ENCODE data around the gene SLC31A2.
"Not testable (repeated sequence)": the region's sequence is repeated elsewhere in the genome, so short reads cannot be mapped to it uniquely, and the experiment has no call there.

Gene SLC31A2

DNA sequence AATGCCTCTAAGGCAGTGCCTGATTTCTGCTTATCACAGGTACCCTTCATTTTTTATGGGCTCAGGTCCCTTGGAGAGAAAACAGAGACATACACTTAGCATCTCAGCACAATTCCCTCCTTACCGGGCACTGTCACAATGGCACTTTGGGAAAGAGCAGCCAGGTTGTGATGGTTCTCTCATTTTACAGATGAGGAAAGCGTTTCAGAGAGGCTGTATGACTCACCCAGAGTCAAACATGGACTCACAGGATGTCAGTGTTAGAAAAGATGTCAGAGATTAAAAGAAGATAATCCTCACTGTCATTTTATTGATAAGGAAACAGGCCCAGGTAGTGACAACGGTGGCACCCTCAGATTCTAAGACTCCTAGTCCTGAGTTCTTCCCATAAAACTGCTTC, 12.0 kb upstream of the SLC31A2 start:
- Histone ChIP-seq H3K9ac (ENCODE audit: low read length) (no peak overlapping the region), H3K4me1 (ENCODE audit: control insufficient read depth, low read depth, low read length) (no peaks in the 10 kb centered on the region), H3K4me3 (ENCODE audit: low read length) (no peak overlapping the region), H3K9me3 (ENCODE audit: control insufficient read depth, low read depth, low read length) (peaks cover 4% of the 10 kb centered on the region), H3K27ac (ENCODE audit: low read length) (no peak overlapping the region), H3K27me3 (ENCODE audit: control insufficient read depth, insufficient read depth, low read length) (no peaks in the 10 kb centered on the region), H3K36me3 (ENCODE audit: control insufficient read depth, low read depth, low read length) (no peaks in the 10 kb centered on the region)

DNA sequence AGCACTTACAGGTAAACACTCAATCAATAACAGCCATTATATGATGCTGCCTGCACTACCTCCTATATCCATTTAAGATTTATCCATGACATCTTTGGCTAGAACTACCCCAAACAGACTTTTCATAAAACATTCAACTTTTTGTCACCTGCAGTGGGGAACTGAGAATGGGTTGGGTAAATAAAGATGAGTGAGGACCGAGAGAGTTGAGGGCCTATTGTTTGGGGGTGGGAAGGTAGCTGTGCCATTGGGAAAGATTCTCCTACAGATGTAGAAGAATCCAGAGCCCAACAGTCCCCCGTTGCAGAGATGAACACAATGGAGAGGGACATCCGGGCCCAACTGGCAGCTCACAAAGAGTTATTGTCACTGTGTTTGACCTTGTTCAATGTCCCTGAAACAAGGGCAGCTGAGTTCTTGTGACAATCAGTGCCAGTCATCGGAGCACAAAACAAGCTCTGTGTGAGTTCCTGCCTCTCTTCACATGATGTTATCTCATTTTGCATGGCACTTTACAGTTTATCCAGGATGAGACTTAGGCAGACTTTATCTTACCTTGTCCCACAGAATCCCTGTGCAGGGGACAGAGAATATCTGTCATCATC, 11.5 kb upstream of the SLC31A2 start:
- H3K4me1 ChIP-seq (ENCODE audit: control insufficient read depth, low read depth, low read length), result no peaks in the 10 kb centered on the region
- peaks cover 4% of the 10 kb centered on the region for H3K9me3 ChIP-seq (ENCODE audit: control insufficient read depth, low read depth, low read length)
- no peaks in the 10 kb centered on the region for H3K27me3 ChIP-seq (ENCODE audit: control insufficient read depth, insufficient read depth, low read length)
- no peak overlapping the region for H3K9ac ChIP-seq (ENCODE audit: low read length)
- no peak overlapping the region for H3K4me3 ChIP-seq (ENCODE audit: low read length)
- H3K27ac ChIP-seq (ENCODE audit: low read length), result no peak overlapping the region
- H3K36me3 ChIP-seq (ENCODE audit: control insufficient read depth, low read depth, low read length), result no peaks in the 10 kb centered on the region

DNA sequence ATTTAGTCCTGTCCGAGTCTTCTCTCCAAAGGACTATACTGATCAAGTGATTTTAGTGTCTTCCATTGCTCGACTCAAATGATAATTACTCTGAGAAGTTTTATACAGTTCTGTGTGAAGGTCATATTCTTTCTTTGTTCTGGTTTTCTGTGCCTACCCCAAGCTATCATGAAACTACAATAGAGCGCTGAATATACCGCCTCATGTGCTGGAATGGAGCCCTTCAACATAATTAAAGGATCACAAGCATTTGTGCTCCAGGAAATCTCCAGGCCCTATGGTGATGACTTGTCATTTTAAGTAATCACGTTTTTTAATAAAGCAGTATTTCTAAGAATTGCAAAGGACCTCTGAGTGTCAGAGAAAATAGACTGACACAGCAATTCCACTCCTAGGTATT, 10.9 kb upstream of the SLC31A2 start:
- Histone ChIP-seq H3K36me3 (ENCODE audit: control insufficient read depth, low read depth, low read length) (no peaks in the 10 kb centered on the region), H3K4me3 (ENCODE audit: low read length) (no peak overlapping the region), H3K9ac (ENCODE audit: low read length) (no peak overlapping the region), H3K9me3 (ENCODE audit: control insufficient read depth, low read depth, low read length) (peaks cover 4% of the 10 kb centered on the region), H3K27me3 (ENCODE audit: control insufficient read depth, insufficient read depth, low read length) (no peaks in the 10 kb centered on the region), H3K27ac (ENCODE audit: low read length) (no peak overlapping the region), H3K4me1 (ENCODE audit: control insufficient read depth, low read depth, low read length) (no peaks in the 10 kb centered on the region)

DNA sequence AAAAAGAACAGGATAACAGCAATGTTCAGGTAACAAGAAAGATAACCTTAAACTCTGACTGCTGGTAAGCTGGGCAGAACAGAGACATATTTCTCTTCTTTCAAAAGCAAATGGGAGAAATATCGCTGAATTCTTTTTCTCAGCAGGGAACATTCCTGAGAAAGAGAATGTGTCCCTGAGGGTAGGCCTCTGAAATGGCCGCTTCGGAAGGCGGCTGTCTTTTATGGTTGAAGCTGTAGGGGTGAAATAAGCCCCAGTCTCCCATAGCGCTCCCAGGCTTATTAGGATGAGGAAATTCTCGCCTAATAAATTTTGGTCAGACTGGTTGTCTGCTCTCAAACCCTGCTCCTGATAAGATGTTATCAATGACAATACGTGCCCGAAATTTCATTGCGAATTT, 9.9 kb upstream of the SLC31A2 start:
- not testable (repeated sequence) for H3K9me3 ChIP-seq (ENCODE audit: control insufficient read depth, low read depth, low read length); H3K27me3 ChIP-seq (ENCODE audit: control insufficient read depth, insufficient read depth, low read length); H3K4me1 ChIP-seq (ENCODE audit: control insufficient read depth, low read depth, low read length); H3K27ac ChIP-seq (ENCODE audit: low read length); H3K4me3 ChIP-seq (ENCODE audit: low read length); H3K36me3 ChIP-seq (ENCODE audit: control insufficient read depth, low read depth, low read length); H3K9ac ChIP-seq (ENCODE audit: low read length)

DNA sequence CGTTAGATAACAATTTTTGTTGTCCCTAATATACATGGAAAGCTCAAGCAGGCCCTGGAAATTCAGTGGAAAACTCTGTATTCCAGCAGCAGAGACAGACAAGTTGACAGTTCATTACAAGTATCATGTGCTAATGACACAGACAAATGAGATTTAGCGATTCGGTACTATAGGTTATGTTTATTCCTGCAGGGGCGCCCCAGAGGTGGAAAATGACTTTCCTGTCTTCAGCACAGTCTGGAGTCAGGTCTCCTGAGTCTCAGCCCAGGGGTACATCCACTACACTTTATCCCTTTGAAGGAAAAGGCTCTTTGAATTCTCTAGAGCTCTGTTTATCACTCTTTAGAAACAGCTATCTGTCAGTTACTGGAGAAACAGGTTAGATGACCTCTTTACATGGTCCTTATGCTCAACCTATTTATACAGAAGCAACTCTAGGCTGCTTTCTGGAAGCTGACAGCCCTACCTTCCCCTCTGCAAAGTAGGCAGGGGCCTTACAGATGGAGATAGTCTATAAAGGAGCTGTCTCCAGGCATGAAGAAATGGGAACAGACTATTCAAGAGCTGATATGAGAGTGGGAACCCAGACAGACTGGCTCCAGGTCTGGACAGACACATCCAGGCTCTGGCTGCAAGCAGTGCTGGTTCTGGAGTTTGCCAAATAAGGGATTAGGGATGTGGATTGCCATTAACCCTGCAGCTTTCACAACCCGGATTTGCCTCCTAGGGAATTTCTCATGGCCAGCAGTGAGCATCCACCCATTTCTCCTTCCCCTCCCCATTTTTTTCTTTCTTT, 7.2 kb upstream of the SLC31A2 start:
- no peak overlapping the region for H3K9ac ChIP-seq (ENCODE audit: low read length)

DNA sequence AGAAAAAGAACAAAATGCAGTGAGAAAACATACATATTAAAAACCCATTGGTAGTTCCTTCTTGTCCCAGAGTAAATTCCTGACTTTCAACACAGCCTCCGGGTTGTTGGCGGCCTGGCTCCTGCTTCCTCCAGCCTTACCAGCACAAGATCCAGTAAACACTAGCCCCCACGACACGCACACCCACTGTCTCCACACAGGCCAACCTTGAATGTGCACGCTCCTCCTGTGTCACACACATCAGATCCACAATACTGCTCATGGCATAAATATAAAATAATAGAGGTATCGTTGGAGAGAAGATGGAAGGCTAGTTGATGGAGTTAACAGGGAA, 2.5 kb upstream of the SLC31A2 start:
- no peak overlapping the region for H3K4me3 ChIP-seq (ENCODE audit: low read length)

More for the DNA sequence above, 7.2 kb upstream of the SLC31A2 start:
- no peak overlapping the region for H3K27ac ChIP-seq (ENCODE audit: low read length)
- H3K27me3 ChIP-seq (ENCODE audit: control insufficient read depth, insufficient read depth, low read length), result no peaks in the 10 kb centered on the region
- peaks cover 4% of the 10 kb centered on the region for H3K9me3 ChIP-seq (ENCODE audit: control insufficient read depth, low read depth, low read length)
- no peaks in the 10 kb centered on the region for H3K4me1 ChIP-seq (ENCODE audit: control insufficient read depth, low read depth, low read length)
- no peak overlapping the region for H3K4me3 ChIP-seq (ENCODE audit: low read length)
- no peaks in the 10 kb centered on the region for H3K36me3 ChIP-seq (ENCODE audit: control insufficient read depth, low read depth, low read length)

DNA sequence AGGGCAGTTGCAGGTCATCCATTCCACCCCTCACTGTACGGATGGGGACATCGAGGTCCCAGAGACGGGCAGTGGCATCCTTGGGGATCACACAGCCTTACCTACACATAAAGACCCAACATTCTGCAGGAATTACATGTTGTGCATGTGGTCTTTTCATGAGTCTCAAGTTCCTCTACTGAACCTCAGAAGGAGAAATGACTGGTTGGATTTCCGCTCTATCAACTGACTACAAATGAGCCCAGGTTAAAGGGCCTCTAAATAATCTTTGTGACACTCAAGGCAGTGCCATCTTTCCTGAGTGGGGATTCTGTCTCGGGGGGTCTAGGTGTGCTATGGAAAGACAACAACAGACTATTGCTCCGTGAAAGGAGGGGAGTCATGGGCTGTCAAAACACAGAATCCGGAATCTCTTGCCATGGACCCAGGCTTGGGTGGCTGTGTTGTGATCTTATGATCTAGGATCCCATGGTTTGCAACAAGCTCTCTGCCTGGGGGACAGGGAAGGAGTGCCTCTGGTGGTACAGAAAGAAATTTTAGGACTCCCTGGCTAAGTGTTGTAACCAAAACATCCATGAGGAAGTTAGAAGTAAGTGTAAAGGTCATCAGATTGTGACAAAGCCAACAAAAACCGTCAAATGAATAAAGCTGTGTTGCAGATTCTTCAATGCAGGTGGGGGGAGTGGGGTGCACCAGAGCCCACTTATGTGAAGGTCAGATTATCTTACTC, 1.9 kb upstream of the SLC31A2 start:
- H3K27ac ChIP-seq (ENCODE audit: low read length), result no peak overlapping the region
- H3K4me3 ChIP-seq (ENCODE audit: low read length), result no peak overlapping the region
- no peaks in the 10 kb centered on the region for H3K9me3 ChIP-seq (ENCODE audit: control insufficient read depth, low read depth, low read length)
- H3K9ac ChIP-seq (ENCODE audit: low read length), result no peak overlapping the region
- peaks cover 22% of the 10 kb centered on the region for H3K27me3 ChIP-seq (ENCODE audit: control insufficient read depth, insufficient read depth, low read length)
- H3K4me1 ChIP-seq (ENCODE audit: control insufficient read depth, low read depth, low read length), result no peaks in the 10 kb centered on the region
- no peaks in the 10 kb centered on the region for H3K36me3 ChIP-seq (ENCODE audit: control insufficient read depth, low read depth, low read length)

More for the DNA sequence above, 2.5 kb upstream of the SLC31A2 start:
- Histone ChIP-seq H3K9me3 (ENCODE audit: control insufficient read depth, low read depth, low read length) (no peaks in the 10 kb centered on the region), H3K27me3 (ENCODE audit: control insufficient read depth, insufficient read depth, low read length) (peaks cover 22% of the 10 kb centered on the region), H3K36me3 (ENCODE audit: control insufficient read depth, low read depth, low read length) (no peaks in the 10 kb centered on the region), H3K9ac (ENCODE audit: low read length) (no peak overlapping the region), H3K4me1 (ENCODE audit: control insufficient read depth, low read depth, low read length) (no peaks in the 10 kb centered on the region), H3K27ac (ENCODE audit: low read length) (no peak overlapping the region)

DNA sequence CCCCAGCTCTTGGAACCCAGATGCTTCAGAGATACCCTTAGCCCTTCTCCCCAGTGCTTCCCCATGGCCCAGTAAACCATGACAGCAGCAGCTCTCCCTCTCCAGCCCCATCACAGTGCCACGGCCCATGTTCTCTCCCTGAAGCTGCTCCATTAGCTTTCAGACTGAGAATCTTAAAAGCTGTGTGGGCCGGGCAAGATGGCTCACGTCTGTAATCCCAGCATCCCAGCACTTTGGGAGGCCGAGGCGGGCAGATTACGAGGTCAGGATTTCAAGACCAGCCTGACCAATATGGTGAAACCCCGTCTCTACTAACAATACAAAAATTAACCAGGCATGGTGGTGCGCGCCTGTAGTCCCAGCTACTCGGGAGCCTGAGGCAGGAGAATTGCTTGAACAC, 1.2 kb upstream of the SLC31A2 start:
- not testable (repeated sequence) for H3K4me1 ChIP-seq (ENCODE audit: control insufficient read depth, low read depth, low read length); H3K9me3 ChIP-seq (ENCODE audit: control insufficient read depth, low read depth, low read length); H3K36me3 ChIP-seq (ENCODE audit: control insufficient read depth, low read depth, low read length); H3K4me3 ChIP-seq (ENCODE audit: low read length); H3K27ac ChIP-seq (ENCODE audit: low read length); H3K9ac ChIP-seq (ENCODE audit: low read length)
- H3K27me3 ChIP-seq (ENCODE audit: control insufficient read depth, insufficient read depth, low read length), result peaks cover 22% of the 10 kb centered on the region

DNA sequence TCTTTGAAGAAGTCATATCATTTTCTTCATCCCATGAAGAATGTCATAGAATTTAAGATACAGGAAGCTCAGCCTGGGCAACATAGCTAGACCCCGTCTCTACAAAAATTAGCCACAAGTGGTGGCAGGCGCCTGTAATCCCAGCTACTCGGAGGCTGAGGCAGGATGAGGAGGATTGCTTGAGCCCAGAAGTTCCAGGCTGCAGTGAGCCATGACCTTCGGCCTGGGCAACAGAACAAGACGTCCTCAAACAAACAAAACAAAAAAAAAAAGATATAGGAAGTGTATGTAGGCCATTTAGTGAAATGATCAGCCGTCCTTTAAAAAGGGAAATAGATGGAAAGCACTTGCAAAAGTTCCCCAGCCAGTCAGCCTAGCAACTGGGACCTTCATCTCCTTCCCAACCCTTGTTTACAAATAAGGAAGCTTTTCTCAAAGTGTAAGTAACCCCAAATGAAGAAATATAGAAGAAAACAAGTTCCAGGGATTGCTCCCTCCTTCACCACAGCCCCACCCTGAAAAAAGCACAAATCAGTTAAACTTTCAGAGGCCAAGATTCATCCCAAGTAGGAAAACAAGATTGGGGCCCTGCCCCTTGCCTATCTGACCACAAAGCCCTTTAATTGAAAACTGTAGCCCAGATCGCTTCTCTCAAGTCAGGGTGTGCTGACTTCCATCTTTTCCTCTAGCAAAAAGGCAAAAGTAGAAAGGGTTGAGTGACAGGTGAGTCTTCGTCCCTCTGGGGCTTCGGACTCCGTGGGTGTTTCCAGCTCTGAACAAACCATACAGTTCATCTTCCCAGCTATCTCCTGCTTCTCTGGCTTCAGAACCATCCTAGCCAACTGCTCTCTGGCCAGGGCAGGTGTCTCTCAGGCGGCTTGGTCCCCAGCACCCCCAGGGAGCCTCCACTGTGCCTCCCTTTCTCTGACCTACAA, 1.2 kb downstream of the SLC31A2 start:
- H3K27me3 ChIP-seq (ENCODE audit: control insufficient read depth, insufficient read depth, low read length), result peaks cover 22% of the 10 kb centered on the region
- H3K36me3 ChIP-seq (ENCODE audit: control insufficient read depth, low read depth, low read length), result no peaks in the 10 kb centered on the region
- no peak overlapping the region for H3K9ac ChIP-seq (ENCODE audit: low read length)
- peaks cover 8% of the 10 kb centered on the region for H3K4me1 ChIP-seq (ENCODE audit: control insufficient read depth, low read depth, low read length)
- H3K27ac ChIP-seq (ENCODE audit: low read length), result no peak overlapping the region
- no peaks in the 10 kb centered on the region for H3K9me3 ChIP-seq (ENCODE audit: control insufficient read depth, low read depth, low read length)
- peak overlapping the region; percentile 72 for H3K4me3 ChIP-seq (ENCODE audit: low read length)

DNA sequence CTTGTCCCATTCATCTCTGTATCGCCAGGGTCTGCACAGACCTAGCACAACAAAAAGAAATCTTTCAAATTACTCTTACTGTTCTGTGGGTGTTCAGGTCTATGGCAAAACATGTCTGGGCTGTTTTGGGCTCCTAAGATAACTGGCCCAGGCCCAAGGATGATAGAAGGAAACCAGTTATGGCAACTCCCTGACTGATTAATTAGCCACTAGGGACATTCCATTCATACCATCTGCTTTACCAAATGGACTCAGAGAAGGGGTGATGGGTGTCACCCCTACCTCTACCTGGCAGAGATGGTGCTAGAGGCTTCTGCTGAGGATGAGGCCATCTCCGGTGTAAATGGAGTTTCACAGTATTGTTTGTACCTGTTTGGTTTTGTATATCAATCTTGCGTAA, 1.9 kb downstream of the SLC31A2 start:
- Histone ChIP-seq H3K27ac (ENCODE audit: low read length) (no peak overlapping the region), H3K4me1 (ENCODE audit: control insufficient read depth, low read depth, low read length) (peaks cover 8% of the 10 kb centered on the region), H3K9me3 (ENCODE audit: control insufficient read depth, low read depth, low read length) (no peaks in the 10 kb centered on the region), H3K9ac (ENCODE audit: low read length) (no peak overlapping the region), H3K36me3 (ENCODE audit: control insufficient read depth, low read depth, low read length) (no peaks in the 10 kb centered on the region), H3K4me3 (ENCODE audit: low read length) (no peak overlapping the region), H3K27me3 (ENCODE audit: control insufficient read depth, insufficient read depth, low read length) (peaks cover 22% of the 10 kb centered on the region)

DNA sequence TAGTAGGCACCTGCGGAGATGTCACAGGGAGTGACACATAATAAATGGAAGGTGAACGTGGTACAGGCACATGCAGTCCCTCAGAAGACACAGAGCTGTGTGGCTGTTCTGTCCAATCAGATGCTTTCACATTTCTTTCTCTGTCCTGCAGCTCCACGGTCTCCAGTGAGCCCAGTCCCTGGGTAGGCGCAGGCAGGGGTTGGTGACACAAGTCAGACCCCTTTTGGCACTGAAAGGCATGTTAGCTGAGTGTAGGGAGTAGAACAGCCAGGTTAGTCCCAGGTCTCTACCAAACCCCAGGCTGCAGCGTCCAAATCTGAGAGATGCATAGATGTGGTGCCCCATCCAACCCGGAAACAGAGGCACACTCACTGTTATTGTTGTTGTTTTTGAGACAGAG, 2.8 kb downstream of the SLC31A2 start:
- Histone ChIP-seq H3K9ac (ENCODE audit: low read length) (no peak overlapping the region), H3K27me3 (ENCODE audit: control insufficient read depth, insufficient read depth, low read length) (peaks cover 22% of the 10 kb centered on the region), H3K4me1 (ENCODE audit: control insufficient read depth, low read depth, low read length) (peaks cover 8% of the 10 kb centered on the region), H3K27ac (ENCODE audit: low read length) (no peak overlapping the region), H3K9me3 (ENCODE audit: control insufficient read depth, low read depth, low read length) (no peaks in the 10 kb centered on the region), H3K4me3 (ENCODE audit: low read length) (no peak overlapping the region), H3K36me3 (ENCODE audit: control insufficient read depth, low read depth, low read length) (no peaks in the 10 kb centered on the region)

All from iPS-18a (cell line).